CD4-positive, alpha-beta T cell treated with Interleukin-6 at 100 ng/mL for 8 hours (primary cell): ENCODE data around the gene PCCA.
"Not testable (repeated sequence)": the region's sequence is repeated elsewhere in the genome, so short reads cannot be mapped to it uniquely, and the experiment has no call there.

Experiments used
- DNase-seq: peaks from one replicate; pipeline ENCODE4 v3.0.0-alpha.2; 2020; ENCODE audit warnings: mixed read lengths, low spot score

Gene PCCA

GRCh38 chr13:100306030-100306429, 217.1 kb downstream of the PCCA start:
- DNase-seq, result no peak

- no peak for DNase-seq
These were observed 217.6 kb downstream of the PCCA start for GRCh38 chr13:100306434-100306999.

- DNase-seq, result no peak
These were observed 225.4 kb downstream of the PCCA start for GRCh38 chr13:100314132-100314910.

GRCh38 chr13:100315522-100315921, 226.6 kb downstream of the PCCA start:
- no peak for DNase-seq

GRCh38 chr13:100318473-100318872, 229.6 kb downstream of the PCCA start:
- not testable (repeated sequence) for DNase-seq

- no peak for DNase-seq
These were observed 235.0 kb downstream of the PCCA start for GRCh38 chr13:100323937-100324336.

- DNase-seq, result no peak
These were observed 241.8 kb downstream of the PCCA start for GRCh38 chr13:100330662-100331061.

- DNase-seq, result no peak
These were observed 244.2 kb downstream of the PCCA start for GRCh38 chr13:100333141-100333540.

GRCh38 chr13:100334214-100334613, 245.3 kb downstream of the PCCA start:
- DNase-seq, result no peak

- DNase-seq, result no peak
These were observed 248.1 kb downstream of the PCCA start for GRCh38 chr13:100336795-100337516.

- no peak for DNase-seq
These were observed 249.4 kb downstream of the PCCA start for GRCh38 chr13:100338275-100338674.

GRCh38 chr13:100339411-100339940, 250.6 kb downstream of the PCCA start:
- DNase-seq, result no peak

GRCh38 chr13:100340865-100341264, 252.0 kb downstream of the PCCA start:
- DNase-seq, result no peak

GRCh38 chr13:100341327-100341726, 252.4 kb downstream of the PCCA start:
- DNase-seq, result no peak

- no peak for DNase-seq
These were observed 255.7 kb downstream of the PCCA start for GRCh38 chr13:100344544-100344943.

- no peak for DNase-seq
These were observed 259.1 kb downstream of the PCCA start for GRCh38 chr13:100347968-100348367.

GRCh38 chr13:100349594-100349993, 260.7 kb downstream of the PCCA start:
- no peak for DNase-seq

- no peak for DNase-seq
These were observed 261.7 kb downstream of the PCCA start for GRCh38 chr13:100350601-100351000.

GRCh38 chr13:100356426-100356825, 267.5 kb downstream of the PCCA start:
- DNase-seq, result no peak

- DNase-seq, result no peak
These were observed 268.0 kb downstream of the PCCA start for GRCh38 chr13:100356889-100357288.

- no peak for DNase-seq
These were observed 268.9 kb downstream of the PCCA start for GRCh38 chr13:100357764-100358163.

- no peak for DNase-seq
These were observed 272.6 kb downstream of the PCCA start for GRCh38 chr13:100361504-100361903.

- no peak for DNase-seq
These were observed 273.5 kb downstream of the PCCA start for GRCh38 chr13:100362371-100362770.
